ENCODE measurements around the gene ELFN1.

Gene ELFN1

GRCh38 chr7:1663857-1664651, 6.0 kb upstream of the ELFN1 start:
- no peak for DNase-seq (ENCODE audit: low read depth in 2 of 2)

- peak; percentile 12 to 15 for DNase-seq (ENCODE audit: low read depth in 2 of 2)
Measured at GRCh38 chr7:1664711-1665548, 5.1 kb upstream of the ELFN1 start.

DNA sequence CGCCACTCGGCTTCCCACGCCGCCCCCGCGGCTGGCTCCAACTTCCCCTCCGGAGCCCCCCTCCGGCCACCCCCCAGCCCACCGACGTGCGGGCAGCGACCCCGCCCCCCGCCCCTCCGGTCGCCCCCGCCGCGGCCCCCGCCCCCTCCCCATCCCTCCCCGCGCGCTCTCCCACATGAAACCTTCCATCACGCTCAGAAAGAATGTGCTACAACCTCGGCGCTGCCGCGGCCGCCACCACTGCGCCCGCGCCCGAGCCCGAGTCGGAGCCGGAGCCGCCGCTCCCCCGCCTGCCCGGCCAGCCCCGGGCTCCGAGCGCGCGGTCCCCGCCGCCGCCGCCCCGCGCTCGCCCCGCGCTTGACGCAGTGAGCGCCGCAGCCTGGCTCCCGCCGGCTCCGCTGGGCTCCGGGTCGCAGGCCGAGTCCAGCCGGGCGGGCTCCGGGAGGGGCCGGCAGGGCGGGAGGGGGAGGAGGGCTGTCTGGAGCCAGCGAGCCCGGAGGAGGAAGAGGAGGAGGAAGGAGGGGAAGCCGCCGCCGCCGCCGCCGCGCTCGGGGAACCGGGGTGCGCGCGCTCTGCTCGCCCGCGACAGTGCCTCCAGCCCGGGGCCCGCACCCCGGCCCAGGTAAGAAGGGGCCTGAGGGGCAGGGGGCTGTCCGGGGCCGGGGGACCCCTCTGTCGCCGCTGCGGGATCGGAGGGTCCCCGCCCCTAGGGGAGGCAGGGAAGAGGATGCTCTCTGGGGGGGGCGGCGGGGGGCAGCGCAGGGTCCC, 4.3 kb upstream of the ELFN1 start:
- no peak for DNase-seq (ENCODE audit: low read depth in 2 of 2)

- DNase-seq (ENCODE audit: low read depth in 2 of 2): no peak
Measured at GRCh38 chr7:1666317-1666822, 3.7 kb upstream of the ELFN1 start.

DNA sequence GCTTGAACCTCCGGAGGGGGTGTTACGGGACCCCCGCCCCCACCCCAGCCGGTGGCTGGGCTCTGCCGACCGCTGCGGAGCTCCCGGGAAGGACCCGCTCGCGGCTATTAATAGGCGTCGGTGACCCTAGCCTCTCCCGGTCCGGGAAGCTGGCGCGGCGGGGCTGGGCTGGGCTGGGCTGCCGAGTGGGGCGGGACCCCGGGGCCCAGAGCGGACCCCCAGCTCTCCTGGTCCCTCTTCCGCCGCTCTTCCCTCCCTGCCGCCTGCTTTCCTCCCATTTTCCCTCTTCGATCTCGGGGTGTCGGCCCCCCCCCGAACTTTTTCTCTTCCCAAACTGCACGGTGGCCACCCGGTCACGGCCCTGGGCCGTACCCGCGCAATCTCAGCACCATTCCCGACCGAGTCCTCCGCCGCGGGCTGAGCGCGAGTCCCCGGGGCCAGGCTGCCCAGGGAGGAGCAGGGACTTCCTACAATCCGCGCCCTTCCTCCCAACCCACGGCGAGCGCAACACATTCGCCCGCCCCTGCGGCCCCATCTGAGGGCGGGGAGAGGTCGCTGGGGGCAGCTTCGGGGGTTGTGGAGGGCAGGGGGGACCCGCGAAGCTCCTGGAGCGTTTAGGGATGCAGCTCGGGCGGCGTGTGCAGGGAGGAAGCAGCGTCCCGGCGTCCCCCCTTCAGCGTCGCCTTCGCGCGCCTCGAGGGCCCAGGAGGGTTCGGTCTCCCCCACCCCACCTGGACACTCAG, 3.1 kb upstream of the ELFN1 start:
- DNase-seq (ENCODE audit: low read depth in 2 of 2): no peak

GRCh38 chr7:1667566-1668395, 2.3 kb upstream of the ELFN1 start:
- no peak for DNase-seq (ENCODE audit: low read depth in 2 of 2)

DNA sequence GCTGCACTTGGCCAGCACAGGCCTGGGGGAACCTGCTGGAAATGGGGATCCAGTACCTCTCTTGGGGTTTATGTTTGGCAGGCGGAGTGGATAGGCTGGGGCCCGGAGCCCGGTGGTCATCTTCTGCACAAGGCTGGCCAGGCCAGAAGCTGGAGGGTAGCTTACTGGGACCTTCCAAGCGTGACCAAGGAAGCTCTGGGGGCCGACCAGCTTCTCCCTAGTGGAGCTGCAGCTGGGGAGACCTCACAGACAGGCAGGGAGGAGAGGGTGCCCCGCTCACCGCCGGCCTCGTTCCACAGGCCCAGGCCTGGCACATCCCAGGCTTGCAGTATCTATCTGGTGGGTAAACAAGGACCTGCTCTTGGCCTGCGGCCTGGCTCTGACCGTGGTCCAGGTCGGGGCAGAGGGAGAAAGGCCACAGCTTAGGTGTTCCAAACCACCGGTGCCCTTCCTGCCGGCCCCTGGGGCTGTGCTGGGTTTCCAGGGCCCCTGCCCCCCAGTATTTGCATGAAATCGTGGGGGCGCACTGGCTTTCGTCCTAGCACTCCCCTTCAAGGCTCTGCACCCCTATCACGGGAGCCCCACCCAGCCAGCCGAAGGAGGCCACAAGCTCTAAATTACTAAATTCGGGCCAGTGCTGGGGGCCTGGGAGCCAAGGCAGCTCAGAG, 1.5 kb upstream of the ELFN1 start:
- DNase-seq (ENCODE audit: low read depth in 2 of 2): no peak

DNA sequence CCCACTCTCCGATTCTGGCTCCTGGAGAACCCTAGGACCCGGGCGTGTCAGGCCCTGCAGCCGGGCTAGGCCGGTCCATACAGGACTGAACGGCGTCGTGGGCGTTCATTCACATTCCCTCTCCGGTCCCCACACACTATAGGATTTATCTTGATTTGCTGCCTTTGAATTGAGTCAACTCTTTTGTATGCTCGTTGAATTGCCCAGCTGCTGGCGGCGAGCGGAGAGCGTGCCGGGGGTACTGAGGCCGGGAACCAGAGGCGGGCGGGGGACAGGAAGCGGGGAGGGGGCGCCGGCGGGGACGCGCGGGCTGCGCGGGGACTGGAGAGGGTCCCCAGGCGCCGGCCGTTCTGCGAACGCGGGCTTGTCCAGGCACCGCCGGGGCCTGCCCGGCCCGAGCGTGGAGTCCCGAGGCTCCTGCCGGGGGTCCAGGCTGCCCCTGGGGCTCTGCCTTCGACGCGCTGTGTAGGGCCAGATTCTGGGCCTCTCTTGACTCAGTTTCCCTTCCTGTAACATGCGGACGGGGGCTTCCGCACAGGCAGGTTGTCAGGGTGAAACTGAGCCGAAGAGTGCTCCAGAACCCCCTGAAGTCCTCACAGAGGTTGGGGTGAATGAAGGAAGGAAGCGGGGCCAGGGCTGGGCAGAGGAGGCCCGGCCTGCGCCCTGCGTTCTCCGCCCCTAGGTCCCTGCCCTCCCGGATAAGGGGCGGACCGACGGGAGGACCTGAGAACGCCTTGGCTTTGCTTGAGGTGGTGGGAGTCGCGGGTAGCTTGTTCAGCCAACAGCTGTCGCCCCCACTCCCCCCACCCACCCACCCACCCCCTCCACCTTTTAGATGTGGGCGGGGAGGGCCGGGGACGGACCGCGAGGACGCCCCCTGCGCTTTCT, 769 bp upstream of the ELFN1 start:
- no peak for DNase-seq (ENCODE audit: low read depth in 2 of 2)

DNA sequence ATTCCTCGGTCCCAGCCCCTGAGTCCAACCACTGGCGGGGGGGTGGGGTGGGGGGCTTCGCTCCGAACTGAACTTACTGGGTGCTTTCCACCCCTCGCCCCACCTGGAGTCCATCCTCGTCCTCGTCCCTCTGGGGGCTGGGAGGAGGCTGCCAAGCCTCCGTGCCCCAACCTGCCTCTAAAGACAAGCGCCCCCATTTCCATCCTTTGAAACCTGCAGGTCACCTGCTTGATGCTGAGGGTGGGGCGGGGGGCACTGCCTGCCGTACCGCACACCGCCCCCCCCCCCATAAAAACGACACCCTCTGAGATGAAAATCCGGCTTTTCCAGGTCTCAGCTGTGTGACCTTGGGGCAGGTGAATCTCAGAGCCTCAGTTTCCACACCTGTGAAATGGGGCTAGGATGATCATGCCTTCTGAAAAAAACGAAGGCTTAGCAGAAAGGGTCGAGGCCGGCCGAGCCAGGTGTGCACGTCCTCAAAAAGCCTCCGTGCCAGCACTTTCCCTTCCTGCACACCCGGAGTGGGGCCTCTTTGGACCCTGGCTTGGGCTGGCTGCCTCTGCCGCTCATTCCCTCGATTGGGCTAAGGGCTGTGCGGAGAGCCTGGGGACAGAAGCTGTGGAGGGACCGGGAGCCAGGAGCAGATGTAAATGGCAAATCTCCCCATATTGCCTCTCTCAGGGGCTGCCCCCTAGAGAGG, 967 bp downstream of the ELFN1 start:
- no peak for DNase-seq (ENCODE audit: low read depth in 2 of 2)

DNA sequence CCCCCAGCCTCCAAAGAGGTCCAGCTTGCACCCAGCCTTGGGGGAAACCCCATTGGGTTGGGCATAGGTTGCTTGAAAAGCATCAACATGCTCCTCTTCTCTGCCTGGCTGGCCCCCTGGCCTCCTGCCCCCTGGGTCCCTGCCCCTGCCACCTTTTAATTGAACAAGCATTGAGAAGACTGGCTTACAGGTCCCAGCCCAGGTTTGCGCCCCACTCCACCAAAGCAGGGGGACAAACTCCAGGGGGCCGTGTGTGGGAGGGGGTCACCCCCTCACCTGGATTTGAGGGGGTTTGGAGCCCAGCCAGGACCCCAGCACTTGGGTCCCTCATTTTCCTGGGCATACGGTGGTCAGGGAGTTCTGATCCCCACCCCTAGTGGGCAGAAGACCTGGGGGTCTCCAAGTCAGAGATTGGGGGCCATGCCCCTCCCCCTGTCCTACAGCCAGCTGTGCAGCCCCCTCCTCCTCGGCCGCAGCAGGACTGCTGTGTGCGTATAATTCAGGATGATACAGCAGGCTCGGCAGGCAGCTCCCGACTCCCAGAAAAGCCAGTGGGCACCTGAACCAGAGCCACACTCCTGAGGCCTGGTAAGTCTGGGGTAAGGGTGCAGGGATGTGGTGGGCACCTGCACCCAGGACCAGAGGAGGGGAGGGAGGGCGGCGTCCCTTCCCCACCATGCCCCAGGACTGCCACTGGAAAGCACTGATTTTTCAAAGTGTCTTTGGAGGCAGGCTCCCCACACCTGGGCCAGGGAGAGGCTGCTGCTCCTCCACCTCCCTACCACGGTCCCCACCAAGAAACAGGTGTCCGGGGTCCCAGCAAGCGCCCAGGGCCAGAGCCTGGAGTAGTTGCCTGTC, 1.7 kb downstream of the ELFN1 start:
- no peak for DNase-seq (ENCODE audit: low read depth in 2 of 2)

DNA sequence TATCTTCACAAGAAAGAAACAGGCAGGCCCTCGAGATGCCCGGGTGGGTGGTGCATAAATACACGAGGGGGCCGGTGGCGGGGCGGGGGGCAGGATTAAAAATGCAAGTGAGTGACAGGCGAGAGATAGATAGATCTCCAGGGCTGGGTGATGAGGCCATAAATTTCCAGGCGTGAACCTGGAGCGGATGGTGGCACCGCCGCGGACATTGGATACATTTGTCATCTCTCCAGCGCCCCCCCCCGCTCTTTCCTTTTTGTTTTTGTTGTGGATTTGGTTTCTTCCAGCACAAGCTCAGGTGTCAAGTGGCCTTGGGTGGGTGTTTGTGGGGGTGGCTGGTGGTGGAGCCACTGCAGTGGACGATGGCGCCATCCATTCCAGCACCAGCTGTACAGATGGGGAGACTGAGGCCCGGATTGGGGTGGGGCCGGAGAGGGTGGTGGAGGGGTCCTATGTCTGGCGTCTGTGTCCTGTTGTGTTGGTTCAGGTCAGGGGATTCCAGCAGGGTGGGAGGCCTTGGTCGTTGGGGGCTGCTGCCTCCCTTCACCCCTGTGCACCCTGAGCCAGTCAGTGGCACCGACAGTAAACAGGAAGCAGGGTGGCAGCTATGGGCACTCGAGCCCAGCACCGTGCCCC, 2.9 kb downstream of the ELFN1 start:
- DNase-seq (ENCODE audit: low read depth in 2 of 2): no peak

DNA sequence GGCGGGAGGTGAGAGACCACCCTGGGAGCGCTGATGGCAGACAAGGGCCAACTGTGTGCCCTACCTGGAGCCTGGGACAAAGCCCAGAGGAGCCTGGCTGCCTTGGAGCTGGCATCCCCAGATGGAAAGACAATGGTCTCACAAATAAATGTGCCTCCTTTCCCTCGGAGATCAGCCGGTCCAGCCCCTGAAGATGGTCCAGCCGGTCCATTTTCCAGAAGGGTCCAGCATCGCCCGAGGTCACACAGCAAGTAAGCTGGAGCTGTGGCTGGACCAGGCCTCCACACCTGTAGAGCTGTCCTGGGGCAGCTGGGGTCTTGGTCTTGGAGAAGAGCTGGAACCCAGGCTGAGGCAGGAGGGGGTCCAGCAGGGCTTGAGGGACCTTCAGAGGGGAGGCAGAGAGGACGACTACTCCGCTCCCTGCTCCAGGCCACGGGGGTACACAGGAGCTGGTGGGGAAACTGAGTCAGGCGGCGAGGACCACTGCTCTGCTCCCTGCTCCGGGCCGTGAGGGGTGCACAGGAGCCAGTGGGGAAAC, 3.6 kb downstream of the ELFN1 start:
- no peak for DNase-seq (ENCODE audit: low read depth in 2 of 2)

DNA sequence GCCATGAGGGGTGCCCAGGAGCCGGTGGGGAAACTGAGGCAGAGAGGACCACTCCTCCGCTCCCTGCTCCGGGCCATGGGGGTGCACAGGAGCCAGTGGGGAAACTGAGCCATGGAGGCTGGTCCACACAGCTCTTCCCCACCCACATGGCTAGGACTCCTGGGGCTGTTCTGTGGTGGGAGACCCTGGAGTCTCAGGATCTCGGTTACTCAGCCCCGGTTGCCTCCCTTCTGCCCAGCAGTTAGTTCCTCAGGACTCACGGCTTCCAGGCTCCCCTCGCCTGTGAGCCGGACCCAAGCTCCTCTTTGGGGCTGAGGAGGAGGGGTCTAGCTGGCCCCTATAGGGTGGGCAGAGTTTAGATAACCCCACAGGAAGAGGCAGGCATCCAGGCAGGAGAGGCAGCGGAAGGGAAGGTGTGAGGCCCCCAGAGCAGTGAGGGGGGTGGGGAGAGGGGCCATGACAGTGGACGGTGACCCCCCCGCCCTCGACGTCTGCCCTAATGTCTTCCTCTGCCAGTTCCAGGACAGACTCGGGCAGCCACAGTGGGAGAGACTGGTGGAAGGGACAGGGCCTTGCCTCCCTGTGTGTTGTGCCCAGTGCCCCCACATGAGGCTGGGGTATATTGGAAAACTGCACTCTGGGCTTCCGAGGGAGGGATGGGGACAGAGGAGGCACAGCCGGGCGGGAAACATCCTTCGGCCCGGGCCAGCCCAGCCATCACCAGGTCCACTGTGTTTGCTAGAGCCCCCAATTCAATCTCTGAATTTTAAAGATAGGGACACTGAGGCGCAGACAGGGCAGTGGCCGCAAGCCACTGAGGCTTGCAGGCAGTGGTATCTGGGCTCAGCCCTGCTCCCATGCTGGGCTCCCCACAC, 4.3 kb downstream of the ELFN1 start:
- DNase-seq (ENCODE audit: low read depth in 2 of 2): no peak

- no peak for DNase-seq (ENCODE audit: low read depth in 2 of 2)
Measured at GRCh38 chr7:1675036-1675671, 5.1 kb downstream of the ELFN1 start.
